Measurements from ENCODE around the gene SPSB3. TPM values are rescaled to one million over a fixed set of nuclear protein-coding genes. Genes with fewer than 3 reads are reported as not detected.
"Not testable (repeated sequence)": the region's sequence is repeated elsewhere in the genome, so short reads cannot be mapped to it uniquely, and the experiment has no call there.

The SPSB3 gene
- total RNA-seq, 1 donor from 2014 or later, result 24.9 TPM

DNA sequence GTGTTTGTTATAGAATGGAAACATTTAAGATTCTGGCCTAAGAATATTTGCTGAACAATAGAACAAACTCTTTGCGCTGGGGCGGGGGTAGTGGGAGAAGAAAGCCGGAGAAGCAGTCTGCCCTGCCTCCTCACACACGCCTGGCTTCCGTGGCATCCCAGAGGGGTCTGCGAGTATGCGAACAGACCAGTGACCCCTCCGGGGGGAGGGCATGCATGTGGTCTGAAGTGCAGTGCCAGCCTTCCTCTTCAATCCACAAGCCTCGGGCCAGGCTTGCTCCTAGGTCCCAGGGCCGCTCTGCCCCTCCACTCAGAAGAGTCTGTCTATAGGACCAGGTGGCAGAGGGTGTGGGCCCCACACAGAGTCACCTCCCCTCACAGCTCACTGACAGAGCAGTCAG, 25.3 kb upstream of the SPSB3 start:
- intact Hi-C loops (cut with micrococcal nuclease), result no loop called here
- H3K4me1 Mint-ChIP-seq, result no peaks in the 10 kb centered on the region
- H3K9me3 Mint-ChIP-seq, result no peaks in the 10 kb centered on the region
- peaks cover 14% of the 10 kb centered on the region for H3K36me3 Mint-ChIP-seq (ENCODE audit: low read depth)
- no peak for DNase-seq
- H3K27me3 Mint-ChIP-seq, result no peaks in the 10 kb centered on the region
- H3K27ac Mint-ChIP-seq, result no peak overlapping the region
- H3K4me3 Mint-ChIP-seq, result no peak overlapping the region

DNA sequence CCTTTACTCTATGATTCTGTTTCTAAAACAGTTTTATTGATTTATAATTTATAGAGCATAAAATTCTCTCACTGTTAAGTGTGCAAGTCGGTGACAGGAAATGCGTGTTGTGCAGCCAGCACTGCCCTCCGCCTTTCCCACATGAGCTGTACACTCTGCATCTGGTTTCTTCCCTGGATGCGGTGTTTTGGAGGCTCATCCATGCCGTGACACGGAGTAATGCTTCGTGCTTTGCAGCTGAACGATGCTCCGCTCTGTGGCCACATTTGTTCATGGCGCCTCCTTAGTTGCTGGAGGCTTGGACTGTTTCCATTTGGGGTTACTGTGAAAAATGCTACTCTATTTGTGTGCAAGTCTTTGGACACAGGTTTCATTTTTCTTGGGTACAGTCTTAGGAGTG, 18.3 kb upstream of the SPSB3 start:
- Mint-ChIP-seq H3K27ac (no peak overlapping the region), H3K4me3 (no peak overlapping the region)

GRCh38 chr16:1799263-1799662, 16.9 kb upstream of the SPSB3 start:
- intact Hi-C loops (cut with micrococcal nuclease); H3K27ac Mint-ChIP-seq: not testable (repeated sequence)
- peaks cover 14% of the 10 kb centered on the region for H3K9me3 Mint-ChIP-seq

More for the DNA sequence above, 18.3 kb upstream of the SPSB3 start:
- H3K27me3 Mint-ChIP-seq, result no peaks in the 10 kb centered on the region
- intact Hi-C loops (cut with micrococcal nuclease), result no loop called here
- DNase-seq, result no peak
- H3K4me1 Mint-ChIP-seq, result no peaks in the 10 kb centered on the region
- peaks cover 14% of the 10 kb centered on the region for H3K9me3 Mint-ChIP-seq
- peaks cover 4% of the 10 kb centered on the region for H3K36me3 Mint-ChIP-seq (ENCODE audit: low read depth)

DNA sequence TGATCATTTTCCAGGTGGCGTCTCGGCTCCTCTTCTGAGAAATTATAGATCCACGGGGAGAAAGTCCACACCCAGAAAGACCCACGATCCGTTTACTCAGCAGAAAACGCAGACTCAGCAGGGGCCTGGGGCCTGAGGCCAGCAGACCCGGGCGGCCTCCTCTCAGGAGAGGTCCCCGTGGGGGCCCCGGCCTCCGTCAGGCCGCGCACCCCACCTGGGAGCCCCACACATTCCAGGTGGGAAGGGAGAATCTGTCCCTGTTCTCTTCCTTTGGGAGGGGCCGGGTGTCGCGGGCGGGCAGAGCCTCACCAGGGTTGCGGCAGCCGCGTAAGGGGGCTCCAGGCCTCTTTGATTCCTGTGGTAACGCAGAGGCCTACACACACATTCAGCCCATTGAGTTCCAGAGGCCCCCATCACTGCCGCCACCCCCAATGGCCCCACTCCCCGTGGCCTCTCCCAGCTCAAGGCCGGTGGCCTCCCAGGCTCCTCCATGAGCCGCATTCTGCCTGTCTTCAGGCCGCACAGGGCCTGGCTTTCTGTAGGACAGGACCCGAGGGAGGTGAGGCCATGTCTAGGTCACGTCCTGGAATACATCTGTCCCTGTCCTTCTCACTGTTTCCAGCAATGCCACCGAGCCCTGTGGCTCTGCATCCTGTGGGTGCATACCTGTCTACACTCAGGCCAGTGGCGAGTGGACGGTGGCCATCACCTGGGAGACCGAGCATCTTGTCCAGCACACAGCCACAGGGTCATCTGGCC, 12.7 kb upstream of the SPSB3 start:
- no peak for DNase-seq
- Mint-ChIP-seq H3K4me1 (no peaks in the 10 kb centered on the region), H3K27me3 (no peaks in the 10 kb centered on the region), H3K4me3 (no peak overlapping the region), H3K36me3 (ENCODE audit: low read depth) (peaks cover 2% of the 10 kb centered on the region), H3K9me3 (peaks cover 7% of the 10 kb centered on the region), H3K27ac (no peak overlapping the region)
- intact Hi-C loops (cut with micrococcal nuclease), result no loop called here

More at GRCh38 chr16:1799263-1799662, 16.9 kb upstream of the SPSB3 start:
- not testable (repeated sequence) for H3K4me1 Mint-ChIP-seq; H3K36me3 Mint-ChIP-seq (ENCODE audit: low read depth); H3K27me3 Mint-ChIP-seq; H3K4me3 Mint-ChIP-seq; DNase-seq

GRCh38 chr16:1794221-1794871, 12.0 kb upstream of the SPSB3 start:
- no peak overlapping the region for H3K4me3 Mint-ChIP-seq
- no peak overlapping the region for H3K27ac Mint-ChIP-seq
- intact Hi-C loops (cut with micrococcal nuclease), result no loop called here
- no peaks in the 10 kb centered on the region for H3K4me1 Mint-ChIP-seq
- H3K27me3 Mint-ChIP-seq, result no peaks in the 10 kb centered on the region
- peaks cover 2% of the 10 kb centered on the region for H3K36me3 Mint-ChIP-seq (ENCODE audit: low read depth)
- no peak for DNase-seq
- H3K9me3 Mint-ChIP-seq, result peaks cover 4% of the 10 kb centered on the region

GRCh38 chr16:1793578-1794220, 11.3 kb upstream of the SPSB3 start, which contains the start of gene IGFALS:
IGFALS (minus strand) TSS chr16:1793705; CDS start chr16:1793652, 53 bp downstream.
- no peak for DNase-seq
- Mint-ChIP-seq H3K4me3 (no peak within 1 kb of the TSS), H3K27ac (no peak within 1 kb of the TSS), H3K36me3 (ENCODE audit: low read depth) (peaks cover 7% of the 10 kb centered on the region), H3K4me1 (no peaks in the 10 kb centered on the region), H3K9me3 (no peaks in the 10 kb centered on the region), H3K27me3 (no peaks in the 10 kb centered on the region)
- intact Hi-C loops (cut with micrococcal nuclease), result no loop called here

GRCh38 chr16:1792836-1793577, 10.6 kb upstream of the SPSB3 start:
- Mint-ChIP-seq H3K4me3 (no peak overlapping the region), H3K27ac (no peak overlapping the region), H3K36me3 (ENCODE audit: low read depth) (peaks cover 8% of the 10 kb centered on the region), H3K9me3 (no peaks in the 10 kb centered on the region), H3K27me3 (no peaks in the 10 kb centered on the region), H3K4me1 (no peaks in the 10 kb centered on the region)
- DNase-seq, result no peak
- intact Hi-C loops (cut with micrococcal nuclease), result no loop called here

GRCh38 chr16:1791943-1792812, 9.8 kb upstream of the SPSB3 start:
- Mint-ChIP-seq H3K27me3 (no peaks in the 10 kb centered on the region), H3K4me3 (no peak overlapping the region), H3K4me1 (no peaks in the 10 kb centered on the region), H3K36me3 (ENCODE audit: low read depth) (peaks cover 7% of the 10 kb centered on the region), H3K27ac (no peak overlapping the region), H3K9me3 (no peaks in the 10 kb centered on the region)
- intact Hi-C loops (cut with micrococcal nuclease), result no loop called here
- DNase-seq, result no peak

- Mint-ChIP-seq H3K36me3 (ENCODE audit: low read depth) (peaks cover 6% of the 10 kb centered on the region), H3K27ac (no peak overlapping the region), H3K9me3 (no peaks in the 10 kb centered on the region), H3K27me3 (no peaks in the 10 kb centered on the region), H3K4me3 (no peak overlapping the region), H3K4me1 (no peaks in the 10 kb centered on the region)
- no peak for DNase-seq
- intact Hi-C loops (cut with micrococcal nuclease), result no loop called here
Observed at GRCh38 chr16:1791256-1791942, 9.0 kb upstream of the SPSB3 start.

DNA sequence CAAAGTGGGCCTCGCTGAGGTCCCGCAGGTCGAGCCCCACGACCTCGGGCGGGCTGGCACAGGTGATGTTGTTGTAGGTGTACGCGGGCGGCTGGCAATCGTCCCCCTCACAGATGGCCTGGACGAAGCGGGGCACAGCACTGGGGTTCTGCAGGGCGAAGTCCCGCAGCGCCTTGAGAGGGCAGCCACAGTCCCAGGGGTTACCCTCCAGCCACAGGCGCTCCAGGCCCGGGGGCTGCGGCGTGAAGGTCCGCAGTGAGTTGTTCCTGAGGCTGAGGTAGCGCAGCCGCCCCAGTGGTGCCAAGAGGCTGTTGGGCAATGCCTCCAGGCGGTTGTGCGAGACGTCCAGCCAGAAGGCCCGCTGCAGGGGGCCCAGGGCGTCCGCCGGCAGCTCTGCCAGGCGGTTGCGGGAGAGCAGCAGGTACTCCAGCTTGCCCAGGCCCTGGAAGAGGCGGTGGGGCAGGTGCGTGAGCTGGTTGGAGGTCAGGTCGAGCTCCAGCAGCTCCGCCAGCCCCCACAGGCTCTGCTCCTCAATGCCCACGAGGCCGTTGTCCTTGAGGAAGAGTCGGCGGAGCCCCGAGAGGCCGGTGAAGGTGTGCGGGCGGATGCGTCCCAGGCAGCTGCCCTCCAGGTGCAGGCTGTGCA, 8.4 kb upstream of the SPSB3 start:
- Mint-ChIP-seq H3K36me3 (ENCODE audit: low read depth) (peaks cover 6% of the 10 kb centered on the region), H3K9me3 (no peaks in the 10 kb centered on the region), H3K27me3 (no peaks in the 10 kb centered on the region), H3K4me1 (no peaks in the 10 kb centered on the region), H3K27ac (no peak overlapping the region), H3K4me3 (no peak overlapping the region)
- intact Hi-C loops (cut with micrococcal nuclease), result no loop called here
- DNase-seq, result no peak

DNA sequence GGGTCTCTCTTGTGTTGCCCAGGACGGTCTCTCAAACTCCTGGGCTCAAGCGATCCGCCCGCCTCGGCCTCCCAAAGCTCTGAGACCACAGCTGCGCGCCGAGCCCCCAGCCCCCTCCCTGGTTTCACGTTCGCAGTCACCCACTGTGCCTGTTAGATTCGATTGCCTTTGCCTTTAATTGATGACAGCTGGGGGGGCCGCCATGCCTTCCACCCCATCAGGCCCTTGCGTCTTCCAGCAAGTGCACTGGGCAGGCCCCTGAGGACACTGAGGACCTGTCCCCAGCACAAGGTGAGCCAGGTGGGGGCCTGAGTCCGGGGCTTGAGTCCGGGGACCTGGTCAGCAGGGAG, 7.9 kb upstream of the SPSB3 start:
- Mint-ChIP-seq H3K9me3 (no peaks in the 10 kb centered on the region), H3K27me3 (no peaks in the 10 kb centered on the region), H3K4me1 (no peaks in the 10 kb centered on the region), H3K36me3 (ENCODE audit: low read depth) (peaks cover 6% of the 10 kb centered on the region), H3K4me3 (no peak overlapping the region), H3K27ac (no peak overlapping the region)
- intact Hi-C loops (cut with micrococcal nuclease), result no loop called here
- DNase-seq, result no peak

DNA sequence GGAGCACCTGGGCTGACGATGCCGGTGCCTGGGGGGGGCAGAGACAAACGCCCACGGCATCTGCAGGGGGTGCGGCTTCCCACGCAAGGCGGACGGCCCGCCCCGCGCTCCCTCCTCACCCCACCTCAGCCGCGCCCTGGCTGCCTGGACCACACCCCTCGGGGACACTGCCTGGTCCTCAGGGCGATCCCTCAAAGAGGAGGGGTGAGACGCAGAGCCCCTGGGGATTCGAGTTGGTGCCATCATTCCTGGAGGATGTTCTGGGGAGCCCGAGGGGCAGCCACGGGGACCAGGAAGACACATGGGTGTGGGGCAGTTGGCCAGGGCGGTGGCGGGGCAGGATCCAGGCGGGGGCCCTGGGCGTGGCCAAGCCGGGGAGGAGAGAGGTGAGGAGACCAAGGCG, 7.3 kb upstream of the SPSB3 start:
- H3K27ac Mint-ChIP-seq, result no peak overlapping the region
- H3K27me3 Mint-ChIP-seq, result no peaks in the 10 kb centered on the region
- intact Hi-C loops (cut with micrococcal nuclease), result no loop called here
- no peak for DNase-seq
- H3K36me3 Mint-ChIP-seq (ENCODE audit: low read depth), result peaks cover 8% of the 10 kb centered on the region
- H3K9me3 Mint-ChIP-seq, result no peaks in the 10 kb centered on the region
- H3K4me3 Mint-ChIP-seq, result no peak overlapping the region
- no peaks in the 10 kb centered on the region for H3K4me1 Mint-ChIP-seq
